HAP-1 (cell line): ENCODE data around the gene KLHL13.
"Not testable (repeated sequence)": the region's sequence is repeated elsewhere in the genome, so short reads cannot be mapped to it uniquely, and the experiment has no call there.

Experiments used
- DNase-seq, 2 experiments: peaks; one replicate each; pipeline ENCODE4 v3.0.0-alpha.2; 2016 to 2020; ENCODE audit warnings: low spot score in 2 of 2
- H3K27me3 ChIP-seq: fragments of 250-450 bp; sonication (Bioruptor Pico); 2 replicates; pipeline ENCODE4 v1.5.1; 2020; ENCODE audit warnings: low read depth, mild to moderate bottlenecking, moderate library complexity
- H3K36me3 ChIP-seq: fragments of 250-450 bp; sonication (Bioruptor Pico); replicated peaks from 2 replicates; pipeline ENCODE4 v1.5.1; 2020; ENCODE audit warnings: mild to moderate bottlenecking
- H3K4me1 ChIP-seq: fragments of 250-450 bp; sonication (Bioruptor Pico); 2 replicates; pipeline ENCODE4 v1.5.1; 2020; ENCODE audit warnings: mild to moderate bottlenecking
- H3K4me3 ChIP-seq: fragments of 250-450 bp; sonication (Bioruptor Pico); 2 replicates; pipeline ENCODE4 v1.5.1; 2020; ENCODE audit warnings: mild to moderate bottlenecking, moderate library complexity
- H3K9me3 ChIP-seq: fragments of 250-450 bp; sonication (Bioruptor Pico); 2 replicates; pipeline ENCODE4 v1.5.1; 2020; ENCODE audit warnings: mild to moderate bottlenecking, moderate library complexity
- in situ Hi-C: fragments of 300-500 bp; cut with MboI; formaldehyde crosslinking; loops from 3 replicates; pipeline ENCODE4 v1.14.3; 2020; ENCODE audit warnings: low sequenced_read_pairs, inconsistent platforms, mixed read lengths

The KLHL13 gene

GRCh38 chrX:118056870-118057269 is 59.7 kb downstream of the KLHL13 start:
- H3K4me1 ChIP-seq: peaks cover 4% of the 10 kb centered on the region
- no peaks in the 10 kb centered on the region for H3K9me3 ChIP-seq
- no peaks in the 10 kb centered on the region for H3K27me3 ChIP-seq
- in situ Hi-C loops: no loop called here
- H3K36me3 ChIP-seq: no peaks in the 10 kb centered on the region
- DNase-seq: no peak
- no peak overlapping the region for H3K4me3 ChIP-seq

GRCh38 chrX:118049713-118050112 is 66.9 kb downstream of the KLHL13 start:
- in situ Hi-C loops: no loop called here
- no peaks in the 10 kb centered on the region for H3K27me3 ChIP-seq
- no peaks in the 10 kb centered on the region for H3K9me3 ChIP-seq
- DNase-seq: no peak
- no peak overlapping the region for H3K4me3 ChIP-seq
- H3K4me1 ChIP-seq: peaks cover 4% of the 10 kb centered on the region
- no peaks in the 10 kb centered on the region; the same call in 1 of the 2 replicates for H3K36me3 ChIP-seq

- H3K4me1 ChIP-seq: no peaks in the 10 kb centered on the region
- no peaks in the 10 kb centered on the region; the same call in 1 of the 2 replicates for H3K36me3 ChIP-seq
- DNase-seq: no peak
- in situ Hi-C loops: no loop called here
- H3K9me3 ChIP-seq: no peaks in the 10 kb centered on the region
- no peak overlapping the region for H3K4me3 ChIP-seq
- no peaks in the 10 kb centered on the region for H3K27me3 ChIP-seq
Observed at GRCh38 chrX:118047446-118048186, 69.0 kb downstream of the KLHL13 start.

- Histone ChIP-seq H3K4me3 (no peak overlapping the region), H3K36me3 (no peaks in the 10 kb centered on the region), H3K9me3 (no peaks in the 10 kb centered on the region; the same call in 1 of the 2 replicates), H3K4me1 (no peaks in the 10 kb centered on the region; the same call in none of the 2 replicates), H3K27me3 (no peaks in the 10 kb centered on the region)
- in situ Hi-C loops: no loop called here
- DNase-seq: no peak
Observed at GRCh38 chrX:118039591-118039990, 77.0 kb downstream of the KLHL13 start.

GRCh38 chrX:118038614-118039365 is 77.8 kb downstream of the KLHL13 start:
- Histone ChIP-seq H3K27me3 (no peaks in the 10 kb centered on the region), H3K4me3 (no peak overlapping the region), H3K36me3 (no peaks in the 10 kb centered on the region), H3K9me3 (no peaks in the 10 kb centered on the region; the same call in 1 of the 2 replicates), H3K4me1 (no peaks in the 10 kb centered on the region; the same call in none of the 2 replicates)
- in situ Hi-C loops: no loop called here
- no peak for DNase-seq

GRCh38 chrX:118026631-118027030 is 90.0 kb downstream of the KLHL13 start:
- no peak for DNase-seq

GRCh38 chrX:118025226-118025625 is 91.4 kb downstream of the KLHL13 start:
- Histone ChIP-seq H3K36me3 (no peaks in the 10 kb centered on the region), H3K9me3 (no peaks in the 10 kb centered on the region), H3K4me1 (no peaks in the 10 kb centered on the region), H3K27me3 (no peaks in the 10 kb centered on the region), H3K4me3 (no peak overlapping the region)
- in situ Hi-C loops: no loop called here
- DNase-seq: no peak

More at GRCh38 chrX:118026631-118027030, 90.0 kb downstream of the KLHL13 start:
- no peaks in the 10 kb centered on the region for H3K36me3 ChIP-seq
- in situ Hi-C loops: no loop called here
- no peak overlapping the region for H3K4me3 ChIP-seq
- H3K27me3 ChIP-seq: no peaks in the 10 kb centered on the region
- no peaks in the 10 kb centered on the region for H3K4me1 ChIP-seq
- no peaks in the 10 kb centered on the region for H3K9me3 ChIP-seq

- no peak for DNase-seq
- no peaks in the 10 kb centered on the region for H3K27me3 ChIP-seq
- no peak overlapping the region for H3K4me3 ChIP-seq
- no peaks in the 10 kb centered on the region for H3K36me3 ChIP-seq
- no peaks in the 10 kb centered on the region for H3K4me1 ChIP-seq
- in situ Hi-C loops: no loop called here
- no peaks in the 10 kb centered on the region for H3K9me3 ChIP-seq
Observed at GRCh38 chrX:118024482-118024881, 92.1 kb downstream of the KLHL13 start.

- in situ Hi-C loops: no loop called here
- Histone ChIP-seq H3K27me3 (no peaks in the 10 kb centered on the region), H3K36me3 (no peaks in the 10 kb centered on the region)
Observed at GRCh38 chrX:118022753-118023152, 93.9 kb downstream of the KLHL13 start.

GRCh38 chrX:118016422-118016821 is 100.2 kb downstream of the KLHL13 start:
- DNase-seq: no peak
- H3K27me3 ChIP-seq: no peaks in the 10 kb centered on the region
- H3K4me1 ChIP-seq: no peaks in the 10 kb centered on the region
- no peaks in the 10 kb centered on the region for H3K36me3 ChIP-seq
- no peaks in the 10 kb centered on the region for H3K9me3 ChIP-seq
- in situ Hi-C loops: no loop called here
- no peak overlapping the region for H3K4me3 ChIP-seq

More at GRCh38 chrX:118022753-118023152, 93.9 kb downstream of the KLHL13 start:
- H3K4me1 ChIP-seq: no peaks in the 10 kb centered on the region
- H3K9me3 ChIP-seq: no peaks in the 10 kb centered on the region
- no peak overlapping the region for H3K4me3 ChIP-seq
- DNase-seq: no peak

GRCh38 chrX:118002417-118002816 is 114.2 kb downstream of the KLHL13 start:
- in situ Hi-C loops, H3K36me3 ChIP-seq, H3K27me3 ChIP-seq, H3K4me1 ChIP-seq, H3K9me3 ChIP-seq, DNase-seq, H3K4me3 ChIP-seq: not testable (repeated sequence)

- no peak for DNase-seq
- no peaks in the 10 kb centered on the region for H3K4me1 ChIP-seq
- no peaks in the 10 kb centered on the region for H3K9me3 ChIP-seq
- no peaks in the 10 kb centered on the region for H3K27me3 ChIP-seq
- no peak overlapping the region for H3K4me3 ChIP-seq
- H3K36me3 ChIP-seq: no peaks in the 10 kb centered on the region
- in situ Hi-C loops: no loop called here
Observed at GRCh38 chrX:118000518-118000917, 116.1 kb downstream of the KLHL13 start.

- in situ Hi-C loops: loop anchor here (25.0 kb wide), 1 partner anchor 239 kb away; no protein-coding TSS in a partner anchor
- Histone ChIP-seq H3K36me3 (no peaks in the 10 kb centered on the region), H3K27me3 (no peaks in the 10 kb centered on the region), H3K9me3 (no peaks in the 10 kb centered on the region), H3K4me3 (no peak overlapping the region), H3K4me1 (no peaks in the 10 kb centered on the region)
- no peak for DNase-seq
Observed at GRCh38 chrX:117998171-117998570, 118.4 kb downstream of the KLHL13 start.

- no peak overlapping the region for H3K4me3 ChIP-seq
- no peaks in the 10 kb centered on the region for H3K9me3 ChIP-seq
- no peak for DNase-seq
- no peaks in the 10 kb centered on the region for H3K27me3 ChIP-seq
- in situ Hi-C loops: loop anchor here (25.0 kb wide), 1 partner anchor 240 kb away; no protein-coding TSS in a partner anchor
- no peaks in the 10 kb centered on the region for H3K36me3 ChIP-seq
- H3K4me1 ChIP-seq: no peaks in the 10 kb centered on the region
Observed at GRCh38 chrX:117996918-117997480, 119.6 kb downstream of the KLHL13 start.
